DOHH2 (cell line): Measurements from ENCODE around the gene SLC2A9.

ENCODE experiments used
- EZH2phosphoT487 ChIP-seq: fragments of 200-600 bp; sonication (generic); IDR thresholded peaks from 2 replicates; pipeline ENCODE4 v1.6.1; 2017; ENCODE audit warnings: borderline replicate concordance, mild to moderate bottlenecking, antibody characterized with exemption, low read length, moderate library complexity, mixed read lengths
- TF ChIP-seq, protein P1 (sequence below): fragments of 200-600 bp; sonication (generic); IDR thresholded peaks from one replicate; pipeline ENCODE4 v1.5.1; 2014; ENCODE audit warnings: antibody characterized with exemption, mild to moderate bottlenecking, low read depth, low read length; ENCODE audit not compliant: poor library complexity, severe bottlenecking

DNA sequence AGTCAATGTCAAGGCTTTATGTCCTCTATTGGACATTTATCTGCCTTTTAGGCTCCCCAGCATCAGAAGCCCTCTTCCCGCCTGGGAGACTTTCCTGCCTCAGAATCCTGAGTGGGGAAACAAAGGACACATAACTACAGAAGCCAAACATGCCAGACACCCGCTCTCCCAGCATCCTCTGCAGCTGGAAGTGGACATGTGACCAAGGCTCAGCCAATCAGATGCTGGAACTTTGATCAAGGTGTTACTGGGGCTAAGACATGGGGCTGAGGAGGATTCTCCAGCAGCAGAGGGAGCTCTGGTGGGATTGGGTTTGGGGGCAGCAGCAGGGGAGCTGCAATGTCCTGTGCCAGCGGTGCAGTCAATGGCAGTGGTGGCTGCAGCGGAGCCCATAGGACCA lies 19.5 kb downstream of the SLC2A9 start:
- TF ChIP-seq, protein P1, sequence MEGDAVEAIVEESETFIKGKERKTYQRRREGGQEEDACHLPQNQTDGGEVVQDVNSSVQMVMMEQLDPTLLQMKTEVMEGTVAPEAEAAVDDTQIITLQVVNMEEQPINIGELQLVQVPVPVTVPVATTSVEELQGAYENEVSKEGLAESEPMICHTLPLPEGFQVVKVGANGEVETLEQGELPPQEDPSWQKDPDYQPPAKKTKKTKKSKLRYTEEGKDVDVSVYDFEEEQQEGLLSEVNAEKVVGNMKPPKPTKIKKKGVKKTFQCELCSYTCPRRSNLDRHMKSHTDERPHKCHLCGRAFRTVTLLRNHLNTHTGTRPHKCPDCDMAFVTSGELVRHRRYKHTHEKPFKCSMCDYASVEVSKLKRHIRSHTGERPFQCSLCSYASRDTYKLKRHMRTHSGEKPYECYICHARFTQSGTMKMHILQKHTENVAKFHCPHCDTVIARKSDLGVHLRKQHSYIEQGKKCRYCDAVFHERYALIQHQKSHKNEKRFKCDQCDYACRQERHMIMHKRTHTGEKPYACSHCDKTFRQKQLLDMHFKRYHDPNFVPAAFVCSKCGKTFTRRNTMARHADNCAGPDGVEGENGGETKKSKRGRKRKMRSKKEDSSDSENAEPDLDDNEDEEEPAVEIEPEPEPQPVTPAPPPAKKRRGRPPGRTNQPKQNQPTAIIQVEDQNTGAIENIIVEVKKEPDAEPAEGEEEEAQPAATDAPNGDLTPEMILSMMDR, result no peak
- TF ChIP-seq EZH2phosphoT487, result no peak
